Stomach (tissue), 4 donors: Measurements from ENCODE around the gene PIWIL4.

ENCODE experiments used
- EP300 ChIP-seq: sonication (generic); formaldehyde crosslinking; IDR thresholded peaks from one replicate; pipeline ENCODE4 v1.6.1; 2017; ENCODE audit warnings: antibody characterized with exemption
- POLR2A ChIP-seq, 4 donors: fragments of 450-650 bp; IDR thresholded peaks; one replicate each; pipeline ENCODE4 v1.6.1; 2016; ENCODE audit warnings: antibody characterized with exemption in 4 of 4, control low read depth in 2 of 4, mild to moderate bottlenecking in 1 of 4, moderate library complexity in 1 of 4
- TF ChIP-seq, protein P1 (sequence below), 7 experiments: fragments of 450-650 bp in 4 of 7; fragments of 200-600 bp in 3 of 7; sonication (generic) in 3 of 7; IDR thresholded peaks; one replicate each; pipeline ENCODE4 v1.5.1; 2016 to 2019; ENCODE audit warnings: antibody characterized with exemption in 7 of 7, control low read depth in 2 of 7, mild to moderate bottlenecking in 1 of 7

DNA sequence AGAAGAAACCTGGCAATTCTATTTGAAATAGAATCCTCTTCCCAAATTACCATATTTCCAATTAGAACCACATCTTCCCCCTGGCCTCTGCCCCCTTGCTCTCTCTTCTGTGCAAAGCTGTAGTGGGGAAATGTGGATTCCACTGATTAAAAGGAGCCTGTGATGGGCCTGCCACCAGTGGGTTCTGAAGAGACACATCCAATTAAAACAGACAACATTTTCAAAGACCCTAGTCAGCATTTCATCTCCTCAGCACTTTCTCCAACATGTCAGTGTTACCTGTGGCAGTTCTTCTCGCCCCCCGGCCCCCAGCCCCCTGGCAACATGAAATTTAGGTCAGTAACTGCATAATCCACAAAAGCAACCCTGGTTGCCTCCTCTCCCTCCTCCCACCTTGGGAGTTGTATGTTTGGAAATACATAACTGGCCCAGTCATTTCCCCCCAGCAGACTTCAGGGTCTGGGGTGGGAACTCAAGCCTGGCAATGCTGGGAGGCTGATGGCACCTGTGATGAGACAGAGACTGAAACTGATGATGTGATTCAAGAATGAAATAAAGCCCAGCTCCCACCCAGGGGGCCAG, 101.1 kb downstream of the PIWIL4 start:
- TF ChIP-seq, protein P1, sequence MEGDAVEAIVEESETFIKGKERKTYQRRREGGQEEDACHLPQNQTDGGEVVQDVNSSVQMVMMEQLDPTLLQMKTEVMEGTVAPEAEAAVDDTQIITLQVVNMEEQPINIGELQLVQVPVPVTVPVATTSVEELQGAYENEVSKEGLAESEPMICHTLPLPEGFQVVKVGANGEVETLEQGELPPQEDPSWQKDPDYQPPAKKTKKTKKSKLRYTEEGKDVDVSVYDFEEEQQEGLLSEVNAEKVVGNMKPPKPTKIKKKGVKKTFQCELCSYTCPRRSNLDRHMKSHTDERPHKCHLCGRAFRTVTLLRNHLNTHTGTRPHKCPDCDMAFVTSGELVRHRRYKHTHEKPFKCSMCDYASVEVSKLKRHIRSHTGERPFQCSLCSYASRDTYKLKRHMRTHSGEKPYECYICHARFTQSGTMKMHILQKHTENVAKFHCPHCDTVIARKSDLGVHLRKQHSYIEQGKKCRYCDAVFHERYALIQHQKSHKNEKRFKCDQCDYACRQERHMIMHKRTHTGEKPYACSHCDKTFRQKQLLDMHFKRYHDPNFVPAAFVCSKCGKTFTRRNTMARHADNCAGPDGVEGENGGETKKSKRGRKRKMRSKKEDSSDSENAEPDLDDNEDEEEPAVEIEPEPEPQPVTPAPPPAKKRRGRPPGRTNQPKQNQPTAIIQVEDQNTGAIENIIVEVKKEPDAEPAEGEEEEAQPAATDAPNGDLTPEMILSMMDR (IDR thresholded peaks at IDR 0.05), result no peak
- TF ChIP-seq EP300 (no peak), POLR2A (IDR thresholded peaks at IDR 0.05) (no peak)
